Colonic mucosa (tissue), 4 donors: ENCODE measurements around the gene SLC11A2. TPM values are rescaled to one million over a fixed set of nuclear protein-coding genes. Genes with fewer than 3 reads are reported as not detected.
"Not testable (repeated sequence)": the region's sequence is repeated elsewhere in the genome, so short reads cannot be mapped to it uniquely, and the experiment has no call there.

ENCODE experiments used
- DNase-seq: peaks from one replicate; pipeline ENCODE4 v3.0.0-alpha.2; 2020
- H3K27ac ChIP-seq: fragments of 200-600 bp; one replicate; pipeline ENCODE4 v1.8.0; 2021
- H3K27me3 ChIP-seq: fragments of 200-600 bp; one replicate; pipeline ENCODE4 v1.8.0; 2021
- H3K36me3 ChIP-seq: fragments of 200-600 bp; one replicate; pipeline ENCODE4 v1.8.0; 2021
- H3K4me1 ChIP-seq: fragments of 200-600 bp; one replicate; pipeline ENCODE4 v1.8.0; 2021; ENCODE audit warnings: mild to moderate bottlenecking
- H3K4me3 ChIP-seq: fragments of 200-600 bp; one replicate; pipeline ENCODE4 v1.8.0; 2021
- H3K9ac ChIP-seq, 2 donors: one replicate each; pipeline ENCODE4 v1.7.0; 2013; ENCODE audit warnings: control low read depth in 2 of 2, low read depth in 2 of 2, low read length in 2 of 2
- H3K9me3 ChIP-seq: fragments of 200-600 bp; one replicate; pipeline ENCODE4 v1.8.0; 2021
- CTCF ChIP-seq: fragments of 200-600 bp; IDR thresholded peaks from one replicate; pipeline ENCODE4 v1.8.0; 2022; ENCODE audit warnings: antibody characterized with exemption, mild to moderate bottlenecking
- intact Hi-C: fragments of 100-400 bp; cut with DNase I; formaldehyde crosslinking; loops from one replicate; pipeline ENCODE4 v1.14.1; 2022
- total RNA-seq, 2 donors: library from RNA; stranded (reverse); fragmentation: NEBNext Ultra II Directional in 1 of 2; extraction: Animal tissue kit (Norgen Biotek cat#: 25700) in 1 of 2; gene quantifications; one replicate each; pipeline ENCODE4 v1.2.1, GENCODE V29; 2021
- donor health status: healthy.
- donor health status: DM: no; HTN: no; CAD: no.
- donor health status: DM: no; HTN: no; CAD: no.

Gene SLC11A2
- total RNA-seq, 2 donors from 2014 or later: 51.6 to 52.0 TPM

- Histone ChIP-seq H3K36me3 (no peaks in the 10 kb centered on the region), H3K4me3 (no peak overlapping the region), H3K4me1 (no peaks in the 10 kb centered on the region), H3K27me3 (no peaks in the 10 kb centered on the region), H3K9ac (no peak overlapping the region), H3K27ac (no peak overlapping the region), H3K9me3 (no peaks in the 10 kb centered on the region)
- TF ChIP-seq CTCF: no peak
- DNase-seq: no peak
- intact Hi-C loops: no loop called here
These were observed 54.2 kb downstream of the SLC11A2 start for GRCh38 chr12:50971946-50972345.

DNA sequence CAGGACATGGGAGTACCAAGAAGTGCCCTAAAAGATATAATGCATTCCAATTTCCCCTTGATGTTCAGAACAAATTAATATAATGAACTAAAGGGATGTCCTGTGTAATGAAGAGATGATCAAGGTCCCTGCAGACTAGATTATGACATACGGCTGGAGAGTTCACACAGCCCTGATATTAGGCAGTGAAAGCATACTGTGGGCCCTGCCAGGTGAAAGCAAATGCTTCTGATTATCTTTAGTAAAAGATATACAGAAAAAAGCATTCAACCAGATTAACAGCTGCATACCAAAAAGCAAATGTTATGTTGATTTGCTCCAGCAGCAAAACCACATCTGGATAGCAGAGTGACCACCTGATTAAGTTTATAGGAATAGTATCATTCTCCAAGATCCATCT lies 61.8 kb downstream of the SLC11A2 start:
- H3K4me3 ChIP-seq: no peak overlapping the region
- H3K9me3 ChIP-seq: no peaks in the 10 kb centered on the region
- no peaks in the 10 kb centered on the region for H3K36me3 ChIP-seq
- no peak for DNase-seq
- H3K4me1 ChIP-seq: no peaks in the 10 kb centered on the region
- no peak overlapping the region for H3K27ac ChIP-seq
- intact Hi-C loops: no loop called here
- TF ChIP-seq CTCF: no peak
- H3K9ac ChIP-seq: no peak overlapping the region
- no peaks in the 10 kb centered on the region for H3K27me3 ChIP-seq

- Histone ChIP-seq H3K4me1 (no peaks in the 10 kb centered on the region), H3K36me3 (no peaks in the 10 kb centered on the region), H3K27me3 (no peaks in the 10 kb centered on the region), H3K9me3 (no peaks in the 10 kb centered on the region), H3K4me3 (no peak overlapping the region), H3K9ac (no peak overlapping the region), H3K27ac (no peak overlapping the region)
- no peak for DNase-seq
- TF ChIP-seq CTCF: no peak
- intact Hi-C loops: no loop called here
These were observed 64.5 kb downstream of the SLC11A2 start for GRCh38 chr12:50961708-50962107.

DNA sequence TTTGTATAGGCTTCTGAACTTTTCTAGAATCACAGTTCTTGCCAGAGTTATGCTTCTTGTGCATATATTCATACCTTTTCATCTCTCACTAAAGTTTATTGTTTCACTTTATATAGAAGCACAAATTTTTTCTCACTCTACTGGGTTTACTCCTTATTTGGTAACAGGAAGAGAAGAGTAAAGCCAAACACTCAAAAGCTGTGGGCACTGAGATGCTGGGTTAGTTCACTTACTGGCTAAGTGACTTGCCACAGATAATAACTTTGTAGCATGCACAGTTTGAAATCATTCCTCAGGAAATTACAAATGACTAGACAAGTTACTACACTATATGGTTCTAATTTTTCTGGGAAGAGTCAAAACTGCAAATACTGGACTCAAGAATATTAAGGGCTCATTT lies 66.1 kb downstream of the SLC11A2 start:
- H3K36me3 ChIP-seq: no peaks in the 10 kb centered on the region
- H3K9ac ChIP-seq: no peak overlapping the region
- no peaks in the 10 kb centered on the region for H3K4me1 ChIP-seq
- no peak for TF ChIP-seq CTCF
- H3K27me3 ChIP-seq: no peaks in the 10 kb centered on the region
- DNase-seq: no peak
- no peak overlapping the region for H3K4me3 ChIP-seq
- no peak overlapping the region for H3K27ac ChIP-seq
- H3K9me3 ChIP-seq: no peaks in the 10 kb centered on the region
- intact Hi-C loops: no loop called here

DNA sequence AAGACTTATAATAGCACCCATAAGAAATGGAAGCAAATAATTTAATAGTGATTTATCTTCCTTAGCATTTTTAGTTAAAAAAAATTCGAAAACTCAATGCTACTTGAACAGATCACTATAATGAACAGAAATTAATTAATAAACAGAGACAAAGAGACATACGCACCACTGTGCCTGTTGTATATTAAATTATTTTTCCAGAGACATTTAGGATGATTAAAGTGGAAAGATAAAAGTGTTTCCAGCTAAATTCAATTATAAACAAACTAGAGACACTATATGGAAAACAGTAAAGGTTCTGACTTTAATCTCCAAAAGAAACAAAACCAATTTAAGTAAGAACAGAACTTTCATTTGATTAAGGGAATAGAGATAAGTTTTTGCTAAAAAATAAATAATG lies 70.5 kb downstream of the SLC11A2 start:
- Histone ChIP-seq H3K9me3 (no peaks in the 10 kb centered on the region), H3K27ac (no peak overlapping the region), H3K36me3 (no peaks in the 10 kb centered on the region), H3K27me3 (no peaks in the 10 kb centered on the region), H3K4me1 (no peaks in the 10 kb centered on the region), H3K9ac (no peak overlapping the region), H3K4me3 (no peak overlapping the region)
- intact Hi-C loops: no loop called here
- no peak for DNase-seq
- TF ChIP-seq CTCF: no peak

GRCh38 chr12:50955288-50955687 lies 70.9 kb downstream of the SLC11A2 start:
- H3K4me1 ChIP-seq: no peaks in the 10 kb centered on the region
- no peaks in the 10 kb centered on the region for H3K36me3 ChIP-seq
- DNase-seq: no peak
- TF ChIP-seq CTCF: no peak
- no peaks in the 10 kb centered on the region for H3K9me3 ChIP-seq
- H3K27ac ChIP-seq: no peak overlapping the region
- H3K9ac ChIP-seq: no peak overlapping the region
- H3K27me3 ChIP-seq: no peaks in the 10 kb centered on the region
- no peak overlapping the region for H3K4me3 ChIP-seq
- intact Hi-C loops: no loop called here

DNA sequence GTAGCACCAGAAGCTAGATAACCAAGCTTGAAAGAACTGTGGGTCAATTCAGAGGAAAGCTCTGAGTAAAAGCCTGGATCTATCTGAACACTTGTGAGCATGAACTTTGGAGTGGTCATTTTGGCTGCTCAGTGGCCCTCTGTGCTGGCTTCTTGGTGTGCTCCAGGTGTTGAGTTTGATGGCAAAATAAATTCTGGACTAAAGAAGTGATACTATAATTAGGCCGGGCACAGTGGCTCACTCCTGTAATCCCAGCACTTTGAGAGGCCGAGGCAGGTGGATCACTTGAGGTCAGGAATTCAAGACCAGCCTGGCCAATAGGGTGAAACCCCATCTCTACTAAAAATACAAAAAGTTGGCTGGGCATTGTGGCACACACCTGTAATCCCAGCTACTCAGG lies 71.4 kb downstream of the SLC11A2 start:
- DNase-seq, H3K4me1 ChIP-seq, H3K4me3 ChIP-seq, intact Hi-C loops, H3K27me3 ChIP-seq, H3K9me3 ChIP-seq, H3K27ac ChIP-seq, H3K36me3 ChIP-seq, H3K9ac ChIP-seq: not testable (repeated sequence)
